LHCN-M2 (cell line): ENCODE results near the gene SBNO2. TPM values are rescaled to one million over a fixed set of nuclear protein-coding genes. Genes with fewer than 3 reads are reported as not detected.
"Not testable (repeated sequence)": the region's sequence is repeated elsewhere in the genome, so short reads cannot be mapped to it uniquely, and the experiment has no call there.

ENCODE experiments used
- DNase-seq: peaks from one replicate; pipeline ENCODE4 v3.0.0-alpha.2; 2012; ENCODE audit warnings: low read depth
- total RNA-seq: library from RNA; depleted of rRNA; stranded (reverse); fragments of >200 nt; gene quantifications from 2 replicates; pipeline ENCODE4 v1.2.3, GENCODE V29; 2014

Gene SBNO2
- total RNA-seq, 1 experiment from 2014 or later: 33.9 TPM

GRCh38 chr19:1136201-1136600, 37.9 kb downstream of the SBNO2 start:
- DNase-seq: no peak

DNA sequence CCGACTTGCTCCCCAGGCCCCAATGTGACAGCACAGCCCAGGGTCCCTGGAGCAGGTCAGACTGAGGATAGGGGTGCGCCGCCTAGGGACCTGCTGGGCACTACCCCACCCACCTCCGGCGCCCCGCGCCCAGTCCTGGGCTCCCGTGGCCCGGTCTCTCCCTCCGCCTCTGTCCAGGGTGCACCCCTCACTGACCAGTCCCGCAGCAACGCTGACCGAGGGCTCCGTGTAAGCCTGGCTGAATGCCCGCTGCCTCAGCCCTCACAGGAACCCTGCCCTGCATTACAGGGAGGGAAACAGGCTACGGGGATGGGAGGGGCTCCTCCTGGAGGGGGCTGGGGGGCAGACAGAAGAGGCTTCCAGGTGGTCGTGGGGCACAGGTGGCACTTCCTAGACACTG, 38.6 kb downstream of the SBNO2 start:
- DNase-seq: no peak

- peak; percentile 31 for DNase-seq
Measured at GRCh38 chr19:1134431-1134830, 39.6 kb downstream of the SBNO2 start.

- DNase-seq: peak; percentile 25
Measured at GRCh38 chr19:1133471-1133929, 40.6 kb downstream of the SBNO2 start.

- DNase-seq: no peak
Measured at GRCh38 chr19:1132552-1133383, 41.3 kb downstream of the SBNO2 start.

- peak; percentile 81 for DNase-seq
Measured at GRCh38 chr19:1131718-1132551, 42.1 kb downstream of the SBNO2 start.

DNA sequence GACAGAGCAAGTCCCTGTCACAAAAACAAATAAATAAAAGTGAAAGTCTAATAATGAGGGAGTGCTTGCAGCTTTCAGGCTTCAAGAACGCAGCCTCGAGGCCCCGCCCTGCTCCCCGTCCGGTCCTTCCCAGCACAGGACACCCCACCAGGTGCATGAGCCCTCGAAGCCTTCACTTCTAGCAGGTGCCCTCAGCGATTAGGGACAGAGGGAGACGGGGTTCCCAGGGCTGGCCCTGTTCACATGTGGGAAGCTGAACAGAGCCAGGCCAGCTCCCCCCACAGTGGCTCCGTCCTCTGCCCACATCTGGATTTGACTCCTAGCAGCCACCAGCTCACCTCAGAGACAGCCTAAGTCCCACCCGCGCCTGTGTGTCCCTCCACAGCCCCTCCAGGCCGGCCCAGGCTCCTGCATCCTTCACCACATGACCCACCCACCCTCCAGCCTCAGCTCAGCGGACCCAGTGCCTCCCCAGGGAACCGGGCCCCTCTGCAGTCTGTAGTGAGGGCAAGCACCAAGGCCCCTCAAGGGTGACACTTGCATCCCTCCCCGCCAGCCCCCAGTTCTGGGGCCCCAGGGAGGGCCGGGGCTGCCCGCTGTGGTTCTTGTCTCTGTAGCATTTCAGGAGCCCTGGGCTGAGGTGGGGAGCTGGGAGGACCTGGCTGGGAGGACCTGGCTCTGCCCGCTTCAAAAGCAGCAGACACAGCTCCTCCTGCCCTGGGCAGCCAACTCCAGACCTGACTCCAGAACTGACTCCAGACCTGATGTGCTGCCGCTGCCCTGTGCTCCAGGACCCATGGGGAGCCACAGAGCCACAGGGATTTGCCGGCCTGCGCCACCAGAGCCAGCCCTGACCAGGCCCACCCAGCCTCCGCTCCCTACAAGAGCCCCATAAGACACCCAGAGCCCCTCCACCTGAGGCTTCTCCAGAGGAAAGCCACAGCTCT, 43.0 kb downstream of the SBNO2 start:
- DNase-seq: no peak

- DNase-seq: no peak
Measured at GRCh38 chr19:1129535-1129934, 44.5 kb downstream of the SBNO2 start.

GRCh38 chr19:1129084-1129483, 45.0 kb downstream of the SBNO2 start:
- not testable (repeated sequence) for DNase-seq

DNA sequence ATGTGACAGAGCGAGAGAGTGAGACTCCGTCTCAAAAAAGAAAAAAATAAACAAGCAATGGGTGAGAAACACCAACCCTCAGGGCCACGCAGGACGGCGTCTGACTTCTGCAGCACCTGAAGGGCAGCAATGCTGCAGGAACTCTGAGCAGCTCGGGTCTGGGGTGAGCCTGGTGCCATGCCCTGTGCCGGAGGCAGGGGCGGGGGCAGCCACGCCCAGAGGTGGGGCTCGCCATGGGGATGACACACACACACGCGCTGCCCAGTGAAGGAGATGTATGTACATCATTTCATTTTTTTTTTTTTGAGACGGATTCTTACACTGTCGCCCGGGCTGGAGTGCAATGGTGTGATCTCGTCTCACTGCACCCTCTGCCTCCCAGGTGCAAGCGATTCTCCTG, 46.0 kb downstream of the SBNO2 start:
- no peak for DNase-seq

- no peak for DNase-seq
Measured at GRCh38 chr19:1126984-1127760, 46.9 kb downstream of the SBNO2 start.

DNA sequence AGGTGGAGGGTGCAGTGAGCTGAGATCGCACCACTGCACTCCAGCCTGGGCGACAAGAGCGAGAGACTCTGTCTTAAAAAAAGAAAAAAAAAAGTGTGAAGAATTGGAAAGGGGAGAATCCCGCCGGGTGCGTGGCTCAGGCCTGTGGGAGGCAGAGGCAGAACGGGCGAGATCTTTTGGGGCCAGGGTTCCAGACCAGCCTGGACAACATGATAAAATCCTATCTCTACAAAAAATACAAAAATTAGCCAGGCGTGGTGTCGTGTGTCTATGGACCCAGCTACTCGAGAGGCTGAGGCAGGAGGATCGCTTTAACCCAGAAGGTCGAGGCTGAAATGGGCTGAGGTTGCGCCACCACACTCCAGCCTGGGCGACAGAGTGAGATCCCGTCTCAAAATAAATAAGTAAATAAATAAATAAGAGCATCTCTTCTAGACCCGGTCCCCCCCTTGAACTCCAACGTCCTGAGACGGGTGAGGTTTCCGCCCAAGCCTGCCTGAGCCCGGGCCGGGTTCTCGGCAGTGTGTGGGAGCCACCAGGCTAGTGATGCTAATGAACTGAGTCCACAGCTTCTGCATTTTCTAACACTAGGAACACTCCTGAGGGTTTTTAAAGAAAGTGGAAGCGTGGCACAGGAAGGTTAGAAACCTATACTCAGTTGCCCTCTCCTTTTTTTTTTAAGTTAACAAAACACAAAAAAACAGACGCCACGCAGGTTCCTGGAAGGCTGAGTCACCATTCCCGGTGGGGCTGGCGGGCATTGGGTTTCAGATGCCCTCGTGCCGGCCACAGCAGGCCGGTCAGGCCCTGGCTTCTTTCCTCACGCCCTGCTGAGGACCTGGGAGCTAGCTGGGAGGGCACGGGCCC, 48.2 kb downstream of the SBNO2 start:
- peak; percentile 83 for DNase-seq

GRCh38 chr19:1123885-1124677, 50.0 kb downstream of the SBNO2 start:
- no peak for DNase-seq

DNA sequence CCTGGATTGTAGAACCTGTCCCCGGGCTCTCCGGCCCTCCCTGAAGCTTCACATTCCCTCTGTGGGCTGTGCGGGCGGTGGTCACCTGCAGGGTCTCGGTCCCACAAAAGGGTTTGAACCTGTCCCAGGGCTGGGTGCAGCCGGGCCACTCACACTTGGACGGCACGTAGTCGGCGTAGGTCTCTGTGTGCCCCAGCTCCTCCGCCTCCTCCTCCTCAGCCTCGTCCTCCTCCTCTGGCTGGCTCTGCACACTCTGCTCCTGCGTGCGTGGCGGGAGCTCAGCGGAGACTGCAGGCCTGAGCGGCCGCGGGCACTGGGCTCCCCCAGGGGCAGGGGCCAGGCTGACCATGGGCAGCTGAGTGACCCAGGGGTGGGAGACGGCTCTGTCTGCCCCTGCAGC, 50.7 kb downstream of the SBNO2 start:
- no peak for DNase-seq

DNA sequence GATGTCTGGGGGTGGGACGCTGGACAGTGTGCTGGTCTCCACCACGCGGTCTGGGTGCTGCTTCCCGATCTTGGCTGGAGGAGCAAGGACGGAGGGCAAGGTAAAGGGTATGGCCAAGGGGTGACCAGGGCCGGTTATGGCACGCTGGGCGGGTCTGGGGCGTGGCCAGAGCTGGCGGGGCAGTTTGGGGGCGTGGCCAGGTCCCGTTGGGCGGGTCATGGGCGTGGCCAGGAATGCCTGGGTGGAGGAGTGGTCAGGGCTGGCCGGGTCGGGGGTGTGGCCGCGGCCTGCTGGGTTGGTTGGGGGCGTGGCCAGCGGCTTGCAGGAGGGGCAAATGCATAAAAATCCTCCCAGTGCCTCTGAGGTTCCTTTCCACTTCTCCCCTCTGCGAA, 51.1 kb downstream of the SBNO2 start:
- peak; percentile 63 for DNase-seq

- no peak for DNase-seq
Measured at GRCh38 chr19:1122021-1122971, 51.8 kb downstream of the SBNO2 start.

DNA sequence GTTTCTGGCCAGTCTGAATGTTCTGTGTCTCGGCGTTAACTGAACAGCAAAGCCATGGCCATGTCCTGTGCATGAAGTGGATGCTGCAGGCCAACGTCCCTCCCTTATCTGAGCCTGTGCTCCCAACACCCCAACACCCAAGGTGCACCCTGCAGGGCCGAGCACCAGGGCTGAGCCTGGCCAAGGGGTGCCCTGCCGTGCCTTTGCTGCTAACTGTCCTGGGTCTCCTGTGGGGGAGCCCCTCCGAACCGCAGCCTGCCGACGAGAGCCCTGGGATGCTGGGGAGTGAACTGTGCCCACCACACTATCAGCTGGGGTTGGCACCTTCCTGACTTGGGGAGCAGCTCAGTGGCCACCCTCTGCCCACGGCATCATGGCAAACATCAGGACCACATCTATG, 52.7 kb downstream of the SBNO2 start:
- no peak for DNase-seq
